GM21390 (cell line): ENCODE results near the gene STK32C.

Experiments
- ATAC-seq: cut with Tn5 transposase; IDR thresholded peaks from one replicate; pipeline ENCODE4 v1.9.1; 2021; ENCODE audit not compliant: unreplicated experiment

Gene STK32C

DNA sequence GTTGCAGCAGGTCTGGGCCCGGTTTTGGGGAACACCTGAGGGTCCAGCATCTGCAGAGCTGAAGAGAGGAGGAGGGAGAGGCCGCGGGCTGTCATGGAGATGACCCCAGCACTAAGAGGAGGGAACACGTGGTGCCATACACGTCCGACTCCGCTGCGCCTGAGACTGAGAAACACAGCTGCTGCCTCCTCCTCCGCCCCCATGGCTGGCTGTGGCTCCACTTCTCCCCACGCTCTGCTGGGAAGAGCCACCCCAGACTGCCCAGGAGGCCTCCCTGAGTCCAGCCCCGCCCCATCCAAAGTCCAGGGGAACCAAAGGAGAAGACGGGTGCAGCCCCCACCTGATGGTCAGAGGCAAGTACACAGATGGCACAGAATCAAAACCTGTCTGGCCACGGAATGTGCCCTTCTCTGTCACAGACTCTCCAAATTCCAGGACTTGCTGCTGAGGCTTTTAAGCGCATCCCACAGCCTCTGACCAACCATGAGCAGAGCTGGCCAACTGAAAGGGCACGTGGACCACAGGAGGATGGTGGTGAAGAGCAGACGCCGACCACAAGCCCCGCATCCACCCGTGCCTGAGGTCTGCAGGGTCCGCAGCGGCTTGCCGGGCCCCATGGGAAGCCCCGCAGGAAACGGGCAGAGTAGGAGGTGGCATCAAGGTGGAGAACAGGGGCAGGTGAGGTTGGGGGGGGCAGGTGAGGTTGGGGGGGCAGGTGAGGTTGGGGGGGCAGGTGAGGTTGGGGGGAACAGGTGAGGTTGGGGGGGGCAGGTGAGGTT, 24.0 kb downstream of the STK32C start:
- ATAC-seq, result no peak

DNA sequence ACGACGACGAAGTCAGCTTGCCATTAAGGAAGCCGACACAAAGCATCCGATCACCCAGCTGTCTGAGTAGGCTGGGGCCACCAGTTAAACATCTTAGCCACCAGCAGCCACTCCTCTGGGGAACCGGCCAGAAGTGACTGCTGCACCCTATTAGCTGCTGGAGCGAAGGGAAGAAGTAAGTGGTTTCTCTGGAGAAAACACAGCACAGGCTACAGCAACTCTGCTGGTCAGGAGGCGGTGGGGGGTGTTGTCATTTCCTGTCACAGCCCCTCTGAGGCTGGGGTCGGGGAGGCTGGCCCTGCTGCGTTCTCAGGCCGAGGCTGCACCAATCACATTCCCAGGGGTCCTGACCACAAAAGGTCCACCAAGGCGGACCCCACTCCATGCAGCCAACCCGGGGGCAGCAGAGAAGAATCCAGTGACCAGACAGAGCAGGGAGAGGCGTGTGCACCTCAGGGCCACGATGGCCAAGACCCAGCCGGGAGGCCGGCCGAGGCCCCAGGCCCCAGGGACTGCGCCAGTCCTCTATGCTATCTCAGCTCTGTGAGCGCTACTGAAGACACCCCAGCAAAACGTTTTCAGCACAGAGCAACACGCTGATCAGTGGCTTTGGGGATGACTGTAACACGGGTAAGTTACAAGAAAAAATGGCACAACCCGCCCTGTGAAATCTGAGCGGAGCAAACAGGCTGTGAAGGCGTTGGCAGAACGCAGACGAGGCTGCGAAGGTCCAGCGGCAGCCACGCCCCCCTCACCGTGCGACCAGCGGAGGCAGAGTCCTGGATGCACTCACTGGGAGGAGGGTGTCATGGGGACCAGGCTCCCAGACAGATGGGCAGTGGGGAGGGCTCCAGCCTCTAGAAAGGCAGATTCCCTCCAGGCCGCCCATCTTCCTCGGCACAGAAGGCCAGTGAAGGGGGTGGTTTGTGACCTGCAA, 24.8 kb downstream of the STK32C start:
- ATAC-seq, result no peak

DNA sequence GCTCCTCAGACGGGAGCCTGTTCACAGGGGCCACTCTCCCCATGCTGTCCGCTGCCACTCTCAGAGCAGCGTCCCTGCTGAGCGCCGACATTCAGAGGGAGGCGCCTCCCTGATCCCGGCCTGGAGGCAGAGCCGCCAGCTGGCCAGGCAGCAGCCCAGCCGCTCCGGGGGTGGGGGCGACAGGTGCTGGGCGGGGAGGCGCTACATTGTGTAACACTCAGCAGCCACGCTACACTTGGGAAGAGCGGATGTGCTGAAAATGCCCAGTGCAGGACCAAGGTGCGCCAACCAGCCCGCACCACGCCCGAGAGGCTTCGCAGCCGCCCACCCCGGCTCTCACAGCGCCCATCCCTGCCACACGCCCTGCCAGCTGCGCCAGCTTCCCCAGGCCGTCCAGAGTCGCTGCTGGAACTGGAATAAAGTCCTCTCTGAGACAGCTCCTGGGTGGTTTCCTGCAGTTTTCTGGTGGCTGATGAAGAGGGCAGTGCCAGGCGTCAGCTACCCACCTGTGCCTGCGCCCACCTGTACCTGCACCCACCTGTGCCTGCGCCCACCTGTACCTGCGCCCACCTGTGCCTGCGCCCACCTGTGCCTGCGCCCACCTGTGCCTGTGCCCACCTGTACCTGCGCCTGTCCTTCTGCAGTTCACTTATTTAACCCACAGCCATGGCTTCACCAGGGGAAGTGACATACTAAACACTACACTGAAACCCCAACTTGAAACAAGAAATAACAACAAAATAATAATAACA, 25.7 kb downstream of the STK32C start:
- no peak for ATAC-seq

DNA sequence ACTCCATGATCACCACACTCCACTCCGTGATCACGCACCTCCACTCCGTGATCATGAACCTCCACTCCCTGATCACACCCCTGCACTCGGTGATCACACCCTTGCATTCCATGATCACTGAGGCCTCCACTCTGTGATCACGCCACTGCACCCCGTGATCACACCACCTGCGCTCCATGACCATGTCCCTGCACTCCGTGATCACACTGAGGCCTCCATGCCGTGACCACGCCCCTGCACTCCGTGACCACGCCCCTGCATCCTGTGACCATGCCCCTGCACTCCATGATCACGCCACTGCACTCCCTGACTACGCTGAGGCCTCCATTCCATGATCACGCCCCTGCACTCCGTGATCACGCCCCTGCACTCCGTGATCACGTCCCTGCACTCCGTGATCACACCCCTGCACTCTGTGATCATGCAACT, 27.1 kb downstream of the STK32C start:
- ATAC-seq, result no peak

DNA sequence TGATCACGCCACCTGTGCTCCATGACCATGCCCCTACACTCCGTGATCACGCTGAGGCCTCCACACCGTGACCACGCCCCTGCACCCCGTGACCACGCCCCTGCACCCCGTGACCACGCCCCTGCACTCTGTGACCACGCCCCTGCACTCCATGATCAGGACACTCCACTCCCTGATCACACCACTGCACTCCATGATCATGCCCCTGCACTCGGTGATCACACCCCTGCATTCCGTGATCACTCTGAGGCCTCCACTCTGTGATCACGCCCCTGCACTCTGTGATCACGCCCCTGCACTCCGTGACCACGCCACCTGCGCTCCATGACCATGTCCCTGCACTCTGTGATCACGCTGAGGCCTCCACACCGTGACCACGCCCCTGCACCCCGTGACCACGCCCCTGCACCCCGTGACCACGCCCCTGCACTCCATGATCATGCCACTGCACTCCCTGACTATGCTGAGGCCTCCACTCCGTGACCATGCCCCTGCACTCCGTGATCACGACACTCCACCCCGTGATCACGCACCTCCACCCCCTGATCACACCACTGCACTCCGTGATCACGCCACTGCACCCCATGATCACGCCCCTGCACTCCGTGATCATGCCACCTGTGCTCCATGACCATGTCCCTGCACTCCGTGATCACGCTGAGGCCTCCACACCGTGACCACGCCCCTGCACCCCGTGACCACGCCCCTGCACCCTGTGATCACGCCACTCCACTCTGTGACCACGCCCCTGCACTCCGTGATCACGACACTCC, 27.7 kb downstream of the STK32C start:
- ATAC-seq, result no peak

DNA sequence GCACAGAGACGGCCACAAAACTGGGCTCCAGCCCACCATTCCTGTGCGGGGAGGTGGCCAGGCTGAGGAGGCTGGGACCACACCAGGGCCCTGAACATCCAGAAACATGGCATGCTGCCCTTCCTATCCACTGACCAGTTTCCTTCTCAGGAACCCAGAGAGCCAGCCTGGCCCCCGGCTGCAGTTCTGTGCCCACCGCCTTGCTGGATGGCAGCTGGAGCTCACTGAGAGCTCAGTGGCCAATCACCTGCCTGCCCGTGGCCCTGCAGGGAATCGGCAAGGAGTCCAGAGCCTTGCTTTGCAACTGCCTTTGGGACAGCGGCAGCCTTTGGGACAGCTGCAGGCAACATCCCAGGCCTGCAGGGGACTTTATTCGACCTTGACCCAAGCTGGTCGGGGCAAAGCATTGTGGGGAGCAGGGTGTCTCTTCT, 30.4 kb downstream of the STK32C start:
- no peak for ATAC-seq

DNA sequence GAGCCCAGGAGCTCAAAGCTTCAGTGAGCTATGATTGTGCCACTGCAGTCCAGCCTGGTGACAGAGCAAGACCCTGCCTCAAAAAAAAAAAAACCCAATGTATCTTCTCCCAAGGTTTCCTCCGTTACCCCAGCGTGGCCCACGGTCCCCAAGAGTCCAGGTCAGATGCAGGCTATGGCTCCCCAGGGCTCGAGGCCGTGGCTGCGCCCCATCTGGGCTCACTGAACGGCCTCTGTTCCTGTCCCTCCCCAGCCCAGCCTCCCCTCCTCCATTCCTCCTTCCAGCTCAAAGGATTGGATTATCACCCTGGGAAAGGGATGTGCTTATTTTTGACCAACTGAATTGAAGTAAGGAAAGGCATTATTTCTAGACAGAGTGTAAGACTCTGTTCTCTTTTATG, 31.0 kb downstream of the STK32C start:
- ATAC-seq, result no peak

DNA sequence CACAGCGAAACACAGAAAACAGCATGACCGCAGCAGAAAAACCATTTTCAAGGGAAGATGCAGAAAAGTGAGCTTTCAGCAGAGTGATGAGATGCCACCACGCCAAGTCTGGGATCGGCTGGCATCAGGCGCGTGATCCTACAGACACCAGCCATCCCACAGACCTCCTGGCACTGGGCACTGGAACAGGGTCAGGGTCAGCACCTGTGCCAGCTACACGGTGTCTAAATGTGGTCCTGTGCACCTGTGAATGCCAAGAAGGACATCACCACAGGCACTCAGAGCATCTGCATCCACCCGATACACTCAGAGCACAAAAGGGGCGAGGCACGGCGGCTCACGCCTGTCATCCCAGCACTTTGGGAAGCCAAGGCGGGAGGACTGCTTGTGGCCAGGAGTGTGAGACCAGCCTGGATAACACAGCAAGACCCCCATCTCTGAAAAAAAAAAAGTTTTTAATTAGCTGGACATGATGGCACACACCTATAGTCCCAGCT, 31.5 kb downstream of the STK32C start:
- ATAC-seq, result no peak

DNA sequence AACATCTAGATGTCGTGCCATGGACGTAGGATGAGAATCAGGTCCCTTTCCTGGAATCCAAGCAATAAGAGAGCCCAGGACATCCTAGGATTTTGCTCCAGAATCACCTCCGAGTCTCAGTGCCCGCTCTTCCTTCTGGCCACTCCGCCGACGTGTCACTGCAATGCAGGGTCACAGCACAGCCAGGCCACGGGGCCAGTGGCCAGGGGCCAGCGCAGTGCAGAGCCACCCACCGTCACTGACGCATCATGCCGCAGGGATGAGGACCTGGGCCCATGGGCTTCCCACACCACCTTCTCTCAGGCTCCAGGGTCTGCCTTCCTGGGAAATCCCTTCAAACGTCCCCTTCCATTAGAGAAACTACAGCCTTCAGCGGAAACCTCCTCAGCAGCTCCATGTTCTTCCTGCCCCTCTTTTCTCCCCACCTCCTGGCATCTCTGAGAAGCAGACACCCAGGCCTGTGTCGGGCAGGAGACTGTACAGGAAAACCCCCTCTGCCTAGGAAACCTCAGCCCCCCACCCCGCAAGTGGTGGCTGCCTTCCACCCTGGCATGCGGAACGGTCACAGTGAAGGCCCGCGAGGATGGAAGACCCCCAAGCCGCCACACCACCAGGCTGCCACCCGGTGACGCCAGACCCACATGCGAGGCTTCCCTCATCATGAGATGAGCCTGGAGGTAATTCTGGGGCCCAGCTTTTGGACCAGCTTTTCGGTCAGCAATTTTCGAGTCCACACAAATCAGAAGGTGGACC, 32.1 kb downstream of the STK32C start:
- no peak for ATAC-seq

DNA sequence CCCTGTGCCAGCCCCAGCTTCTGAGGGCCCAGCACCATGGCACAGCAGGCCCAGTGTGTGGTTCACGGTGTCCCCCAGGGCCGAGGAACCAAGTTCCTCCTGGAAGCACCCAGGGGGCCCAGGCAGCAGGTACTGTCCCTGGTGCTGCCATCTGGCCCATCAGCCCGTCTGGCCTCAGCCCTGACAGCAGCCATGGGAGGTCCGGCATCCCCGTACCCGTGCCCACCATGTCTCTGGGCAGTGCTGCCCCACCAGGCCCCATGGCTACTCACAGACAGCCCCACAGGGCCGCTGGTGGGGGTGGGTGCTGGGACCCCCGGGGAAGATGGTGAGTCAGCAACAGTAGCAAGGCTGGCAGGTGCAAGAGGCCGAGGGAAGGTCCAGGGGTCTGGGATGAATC, 32.8 kb downstream of the STK32C start:
- no peak for ATAC-seq

DNA sequence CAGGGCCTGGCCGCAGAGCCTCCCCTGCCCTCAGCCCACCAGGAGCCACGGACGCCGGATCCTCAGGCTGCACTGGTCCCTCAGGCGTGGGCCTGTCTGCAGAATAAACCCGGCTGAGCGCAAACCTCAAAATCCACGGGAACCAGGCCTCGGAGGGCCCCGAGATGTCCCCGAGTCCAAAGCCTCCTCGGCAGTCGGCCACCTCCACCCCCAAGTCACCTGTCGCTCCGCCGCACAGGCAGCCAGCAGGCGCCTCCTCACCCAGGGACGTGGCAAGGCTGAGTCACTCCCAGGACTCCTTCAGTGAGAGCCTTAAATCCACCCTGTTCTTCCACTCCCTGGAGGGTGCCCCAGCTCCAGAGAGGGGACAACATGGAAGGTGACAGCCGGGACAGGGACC, 33.2 kb downstream of the STK32C start:
- ATAC-seq, result no peak

DNA sequence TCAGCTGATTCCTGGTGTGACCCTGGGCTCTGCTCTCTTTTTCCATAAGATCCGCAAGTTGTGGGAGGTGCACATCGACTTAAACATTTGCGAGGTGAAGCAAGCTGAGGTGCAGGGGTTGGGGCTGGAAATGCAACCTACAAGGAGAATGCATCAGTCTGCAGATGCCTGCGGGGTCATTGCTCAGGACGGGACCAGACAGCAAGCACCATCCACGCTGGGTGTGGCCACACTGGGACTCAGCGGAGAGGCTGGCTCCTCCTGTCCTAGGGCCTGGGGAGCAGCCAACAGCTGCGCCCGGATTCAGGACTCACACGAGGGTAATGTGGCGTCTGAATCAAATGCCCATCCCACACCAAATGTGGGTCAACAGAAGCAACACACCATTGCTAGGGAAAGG, 33.8 kb downstream of the STK32C start:
- ATAC-seq, result no peak

DNA sequence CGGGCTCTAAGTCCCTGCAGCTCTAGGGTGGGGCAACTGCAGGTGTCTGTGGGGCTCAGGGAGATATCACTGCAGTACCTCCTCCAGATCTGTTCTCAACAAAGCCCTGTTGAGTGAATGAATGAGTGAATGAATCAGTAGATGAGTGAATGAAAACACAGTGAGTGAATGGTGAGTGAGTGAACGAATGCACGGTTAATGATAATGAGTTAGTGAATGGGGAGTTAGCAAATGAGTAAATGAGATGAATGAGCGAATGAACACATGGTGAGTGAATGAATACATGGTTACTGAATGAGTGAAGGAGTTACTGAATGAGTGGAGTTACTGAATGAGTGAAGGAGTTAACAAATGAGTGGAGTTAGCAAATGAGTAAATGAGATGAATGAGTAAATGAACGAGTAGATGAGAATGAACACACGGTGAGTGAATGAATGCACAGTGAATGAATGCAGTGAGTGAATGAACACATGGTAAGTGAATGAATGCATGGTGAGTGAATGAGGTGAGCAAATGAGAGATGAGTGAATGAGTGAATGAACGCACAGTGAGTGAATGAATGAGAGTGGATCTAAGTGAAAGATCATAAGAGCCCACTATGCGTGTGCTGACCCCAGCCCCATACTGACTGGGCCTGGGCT, 34.3 kb downstream of the STK32C start:
- ATAC-seq, result no peak

DNA sequence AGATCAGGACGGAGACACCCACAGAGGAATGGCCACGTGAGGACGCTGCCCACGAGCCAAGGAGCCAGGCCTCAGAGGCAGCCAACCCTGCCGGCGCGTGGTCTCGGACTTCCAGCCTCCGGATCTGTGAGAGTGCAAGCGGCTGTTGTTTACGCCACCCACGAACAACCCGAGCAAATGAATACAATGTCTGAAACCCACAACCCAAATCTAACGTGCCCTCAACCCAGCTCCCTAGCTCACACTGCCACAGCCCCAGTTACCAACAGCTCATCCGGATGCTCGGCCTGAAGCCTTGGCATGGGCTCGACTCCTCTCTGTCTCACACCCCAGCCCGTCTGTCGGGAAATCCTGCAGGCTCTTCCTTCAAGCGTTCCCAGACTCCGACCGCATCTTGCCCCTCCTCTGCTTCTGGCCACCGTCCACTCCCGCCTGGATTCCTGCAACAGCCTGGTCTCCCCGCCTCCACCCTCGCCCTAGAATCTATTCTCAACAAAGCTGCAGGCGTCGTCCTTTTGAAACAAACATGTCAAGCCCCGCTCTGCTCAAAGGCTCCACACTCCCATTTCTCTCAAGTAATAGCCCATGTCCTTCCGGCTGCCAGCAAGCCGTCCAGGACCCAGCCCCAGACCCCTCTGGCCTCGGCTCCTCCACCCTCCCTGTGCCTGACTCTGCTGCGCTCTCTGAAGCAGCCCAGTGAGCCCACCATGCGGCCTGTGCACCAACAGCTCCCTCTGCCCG, 35.3 kb downstream of the STK32C start:
- ATAC-seq, result no peak

DNA sequence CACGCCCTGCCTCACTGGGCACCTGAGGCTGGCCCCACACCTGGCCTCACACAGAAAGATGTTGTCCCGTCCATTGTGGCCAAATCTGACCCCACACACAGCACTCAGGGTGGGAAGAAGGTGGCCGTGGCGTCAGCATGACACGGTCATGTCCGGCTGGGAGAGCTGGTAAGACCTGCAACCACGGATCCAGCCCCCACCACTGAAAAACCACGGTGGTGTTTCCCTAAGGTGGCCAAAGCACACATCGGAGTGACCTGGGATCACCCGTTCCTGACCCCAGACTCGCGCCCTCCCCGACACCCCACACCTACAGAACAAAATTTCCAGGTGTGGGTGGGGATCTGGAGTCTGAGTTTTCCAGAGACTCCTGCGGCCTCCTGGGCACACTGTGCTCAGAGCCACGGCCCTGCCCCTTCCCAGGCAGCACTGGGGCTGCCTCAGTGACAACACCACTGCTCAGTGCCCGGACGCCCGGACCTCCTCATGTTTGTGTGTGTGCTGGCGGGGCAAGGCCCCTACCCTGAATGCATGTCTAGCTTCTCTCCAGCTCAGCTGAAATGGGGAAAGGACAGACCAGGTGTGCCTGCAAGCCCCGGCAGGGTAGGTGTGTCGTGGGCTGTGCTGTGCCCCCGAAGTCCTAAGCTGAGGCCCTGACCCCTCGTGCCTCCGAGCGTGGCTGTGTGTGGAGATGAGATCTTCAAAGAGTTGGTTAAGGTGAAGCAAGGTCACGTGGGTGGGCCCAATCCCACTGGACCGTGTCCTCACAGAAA, 36.1 kb downstream of the STK32C start:
- no peak for ATAC-seq

DNA sequence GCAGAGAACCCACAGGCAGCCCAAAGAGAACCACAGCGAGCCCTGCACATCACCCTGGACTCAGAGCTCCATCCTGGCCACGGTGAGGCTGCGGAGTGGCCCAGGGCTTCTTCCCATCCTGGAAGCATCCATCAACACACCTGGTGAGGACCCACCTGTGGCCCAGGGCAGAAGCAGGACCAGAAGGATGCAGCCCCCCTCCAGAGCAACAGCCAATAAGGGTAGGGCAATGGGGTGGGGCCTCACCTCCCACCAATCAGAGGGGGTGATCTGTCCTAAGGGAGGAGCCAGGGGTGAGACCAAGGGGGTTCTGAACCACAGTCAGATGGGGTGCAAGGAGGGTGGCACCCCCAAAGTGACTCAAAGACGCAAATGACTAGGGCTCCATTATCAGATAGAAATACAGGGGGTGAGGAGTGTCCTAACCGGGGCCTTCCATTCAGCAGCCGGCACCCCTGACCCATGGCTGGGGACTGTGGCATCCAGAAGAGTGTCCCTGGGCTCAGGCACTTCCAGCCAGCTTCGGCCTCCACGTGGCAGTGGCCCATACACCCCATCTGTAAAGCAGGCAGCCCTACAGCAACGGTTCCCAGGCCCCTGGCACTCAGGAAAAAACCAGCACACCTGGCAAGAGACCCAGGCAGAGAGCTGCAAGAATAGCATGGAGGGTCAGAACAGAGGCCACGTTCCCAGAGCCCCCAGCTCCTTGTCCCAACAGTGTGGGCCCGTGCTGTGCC, 36.9 kb downstream of the STK32C start:
- no peak for ATAC-seq

DNA sequence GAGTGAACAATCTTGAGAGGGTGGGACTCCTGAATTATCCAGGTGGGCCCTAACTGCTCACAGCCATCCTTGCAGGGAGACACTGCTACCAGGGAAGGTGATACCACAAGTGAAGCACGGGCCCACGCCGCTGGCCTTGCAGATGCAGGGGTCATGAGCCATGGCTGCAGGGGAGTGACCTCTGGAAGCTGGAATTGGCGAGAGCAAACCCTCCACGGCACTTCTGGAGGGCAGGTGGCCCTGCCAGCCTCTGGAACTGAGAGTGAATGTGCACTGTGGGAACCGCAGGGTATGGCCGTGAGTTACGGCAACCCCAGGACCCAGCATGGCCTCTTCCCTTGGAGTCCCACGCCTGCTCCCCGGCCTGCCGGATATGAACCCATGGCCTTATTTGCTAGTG, 37.5 kb downstream of the STK32C start:
- ATAC-seq, result no peak
